GM19467 (cell line): ENCODE results near the gene ERICH6B.

Source experiments
- ATAC-seq: cut with Tn5 transposase; IDR thresholded peaks from one replicate; pipeline ENCODE4 v1.9.1; 2021; ENCODE audit warnings: mild to moderate bottlenecking, moderate library complexity; ENCODE audit not compliant: unreplicated experiment

The ERICH6B gene

DNA sequence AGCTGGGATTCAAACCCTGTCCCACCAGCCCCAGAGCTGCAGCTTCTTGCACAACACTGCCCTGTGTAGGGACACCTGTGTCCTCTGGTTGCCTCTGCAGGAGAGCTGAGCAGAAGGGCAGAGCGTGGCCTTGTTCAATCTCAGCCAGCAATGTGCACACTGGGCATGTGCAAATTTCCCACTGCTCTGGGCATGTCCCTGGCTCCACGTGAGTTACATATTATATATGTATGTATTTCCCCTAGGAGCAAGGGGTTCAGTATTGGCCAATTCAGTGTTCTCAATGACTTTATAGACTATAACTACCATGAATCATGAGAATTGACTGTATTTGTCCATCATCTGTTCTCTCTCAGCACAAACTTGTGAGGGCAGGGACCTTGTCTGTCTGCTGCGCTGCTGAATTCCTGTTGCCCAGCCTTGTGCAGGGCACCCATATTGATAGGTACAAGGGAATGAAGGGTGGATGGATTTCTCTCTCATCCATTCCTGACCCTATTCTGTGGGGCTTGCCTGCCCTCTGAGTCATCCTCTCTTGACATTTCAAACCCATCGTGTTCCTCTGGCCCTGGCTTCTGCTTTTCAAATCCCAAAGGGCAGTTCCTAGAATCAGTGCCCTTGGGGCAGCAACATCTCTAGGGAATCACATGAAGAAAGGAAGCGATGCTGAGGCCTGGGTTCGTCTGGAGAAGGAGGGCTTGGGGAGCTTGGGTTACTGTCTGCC is 69.7 kb downstream of the ERICH6B start:
- ATAC-seq = no peak

DNA sequence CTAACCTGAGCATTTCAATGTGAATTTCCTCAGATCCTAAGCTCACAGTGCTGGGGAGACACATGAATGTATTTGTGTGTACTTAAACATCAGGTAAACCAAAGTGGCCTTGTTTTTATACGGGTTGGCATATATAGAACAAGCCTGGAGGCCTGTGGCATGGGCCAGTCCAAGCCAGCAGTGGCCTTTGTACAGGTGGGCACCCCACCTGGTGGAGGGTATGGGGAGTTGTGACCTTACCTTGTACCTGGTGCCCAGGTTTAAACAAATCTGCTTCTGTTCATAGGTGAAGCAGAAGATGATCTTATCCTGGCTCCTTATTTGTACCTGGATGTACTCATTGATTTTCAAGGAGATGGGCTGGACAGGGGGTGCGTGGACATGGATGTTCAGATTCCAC is 71.0 kb downstream of the ERICH6B start:
- no peak for ATAC-seq

GRCh38 chr13:45542878-45543277 is 72.7 kb downstream of the ERICH6B start:
- no peak for ATAC-seq

DNA sequence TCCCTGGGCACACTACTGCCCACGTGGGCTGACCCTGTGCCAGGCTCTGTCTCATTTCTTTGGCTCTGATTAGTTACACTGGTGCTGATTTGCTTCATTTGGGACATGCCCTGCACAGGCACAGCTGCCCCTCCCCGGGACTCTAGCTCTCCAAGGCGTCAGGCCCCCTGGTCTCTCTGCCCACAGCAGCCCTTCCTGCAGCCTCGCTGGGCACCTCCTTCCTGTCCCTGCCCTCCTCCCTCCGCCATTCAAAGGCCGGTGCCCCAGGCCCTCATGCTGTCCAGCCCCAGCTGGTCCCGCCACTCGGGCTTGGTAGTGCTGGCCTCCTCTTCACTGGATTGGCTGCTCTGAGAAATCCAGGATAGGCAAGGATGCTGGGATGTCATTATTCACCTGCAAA is 73.1 kb downstream of the ERICH6B start:
- ATAC-seq = no peak

GRCh38 chr13:45541806-45542205 is 73.7 kb downstream of the ERICH6B start:
- no peak for ATAC-seq

DNA sequence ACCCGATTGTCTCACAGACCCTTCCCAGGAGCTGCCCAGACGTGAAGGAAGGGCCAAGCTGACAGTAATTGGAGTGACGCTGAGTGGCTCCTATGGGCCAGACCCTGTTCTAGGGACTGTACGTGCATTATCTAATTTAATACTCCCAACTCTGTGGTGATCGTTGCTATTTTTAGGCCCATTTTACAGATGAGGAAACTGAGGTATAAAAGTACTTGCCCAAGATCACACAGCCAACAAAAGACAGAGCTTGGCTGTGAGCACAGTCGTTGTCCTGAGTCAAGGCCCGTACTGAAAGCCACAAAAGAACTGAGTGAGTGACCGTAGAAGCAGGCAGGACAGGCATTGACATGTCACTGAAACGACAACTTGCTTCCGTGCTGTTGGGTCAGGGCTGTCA is 74.7 kb downstream of the ERICH6B start:
- no peak for ATAC-seq

DNA sequence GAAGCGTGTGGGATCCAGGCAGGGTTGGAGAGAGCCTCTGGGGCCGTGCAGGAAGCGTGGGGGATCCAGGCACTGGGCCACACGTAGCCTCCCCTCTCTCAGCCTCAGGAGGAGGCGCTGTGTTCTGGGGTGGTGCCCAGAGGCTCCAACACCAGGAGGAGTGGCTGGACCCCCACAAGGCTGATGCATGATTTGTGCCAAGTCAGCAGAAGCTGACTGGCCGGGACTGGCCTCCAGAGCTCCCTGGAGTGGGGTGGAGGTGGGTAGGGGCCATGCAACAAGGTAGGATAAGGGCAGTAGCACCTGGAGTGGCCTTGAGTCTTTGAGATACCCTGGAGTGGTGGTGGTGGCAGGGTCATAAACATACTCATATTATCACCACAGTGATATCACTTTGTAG is 75.3 kb downstream of the ERICH6B start:
- ATAC-seq = no peak

DNA sequence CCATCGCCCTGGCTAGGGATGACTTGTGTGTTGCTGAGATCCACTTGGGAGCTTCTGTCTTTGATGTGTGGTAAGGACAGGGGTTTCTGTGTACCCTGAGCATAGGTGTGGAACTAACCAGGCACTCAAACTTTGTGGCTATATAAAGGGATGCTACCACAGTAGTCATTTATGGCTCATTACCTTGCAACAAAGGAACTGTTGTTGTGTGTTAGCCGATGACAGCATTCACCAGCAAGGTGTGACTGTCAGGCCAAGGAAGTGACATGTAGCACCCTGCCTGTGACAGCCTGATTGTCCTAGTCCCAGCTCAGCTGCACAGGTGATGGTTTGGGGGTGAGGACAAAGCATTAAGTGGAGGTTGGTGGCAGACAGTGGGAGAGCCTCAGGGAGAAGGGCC is 77.2 kb downstream of the ERICH6B start:
- no peak for ATAC-seq

GRCh38 chr13:45537516-45537915 is 78.0 kb downstream of the ERICH6B start:
- no peak for ATAC-seq

- no peak for ATAC-seq
These were observed 79.3 kb downstream of the ERICH6B start for GRCh38 chr13:45536224-45536623.

- ATAC-seq = no peak
These were observed 80.9 kb downstream of the ERICH6B start for GRCh38 chr13:45534604-45535003.

DNA sequence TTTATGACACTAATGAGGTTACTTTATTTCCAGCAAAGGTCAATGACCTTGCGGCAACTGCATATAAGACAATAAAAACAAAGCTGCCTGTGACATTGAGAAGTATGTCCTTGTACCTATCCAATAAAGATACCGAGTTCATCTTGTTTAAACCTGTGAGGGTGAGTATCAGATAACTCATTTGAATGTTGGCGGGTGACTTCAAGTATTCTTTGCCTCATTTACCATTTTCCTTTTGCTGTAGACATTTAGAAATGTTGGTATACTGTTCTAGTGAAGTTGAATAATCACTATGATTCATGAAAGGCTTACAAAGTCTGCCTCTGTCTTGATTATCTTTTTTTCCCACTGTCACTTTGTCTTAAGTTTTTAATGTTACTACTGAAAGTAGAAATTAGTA is 85.8 kb downstream of the ERICH6B start:
- ATAC-seq = no peak

DNA sequence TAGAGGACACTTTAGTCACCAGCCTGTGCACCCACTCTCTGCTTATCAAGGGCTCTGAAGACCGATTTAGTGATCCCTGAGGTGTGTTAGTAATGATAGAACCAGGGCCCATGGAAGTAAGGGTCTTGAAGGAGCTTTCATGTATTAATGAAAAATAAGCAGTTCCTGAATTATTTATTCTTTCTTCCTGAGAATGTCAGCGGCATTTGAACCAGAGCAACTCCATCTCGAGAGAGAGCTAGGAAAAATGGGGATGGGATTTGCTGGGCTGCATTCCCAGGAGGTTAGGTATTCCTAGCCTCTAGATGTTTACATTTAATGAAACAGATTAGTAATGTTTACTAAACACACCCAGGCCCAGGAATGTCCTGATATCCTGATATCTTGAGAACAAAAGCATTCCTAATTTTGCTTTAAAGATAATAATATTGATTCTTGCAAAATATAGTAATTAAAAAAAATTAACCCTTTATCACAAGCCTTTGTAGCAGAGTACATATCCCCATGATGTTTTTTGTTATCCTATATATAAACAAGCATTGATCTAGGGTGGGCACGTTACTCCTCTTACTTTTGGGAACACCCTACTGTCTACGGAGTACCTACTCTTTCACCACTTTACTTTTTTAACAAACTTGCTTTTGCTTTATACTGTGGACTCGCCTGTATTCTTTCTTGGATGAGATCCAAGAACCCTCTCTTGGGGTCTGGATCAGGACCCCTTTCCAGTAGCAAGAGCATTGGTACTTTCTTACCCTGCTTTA is 87.7 kb downstream of the ERICH6B start:
- ATAC-seq = no peak

GRCh38 chr13:45522571-45522970 is 93.0 kb downstream of the ERICH6B start:
- no peak for ATAC-seq

GRCh38 chr13:45521297-45521696 is 94.2 kb downstream of the ERICH6B start:
- ATAC-seq = no peak

- no peak for ATAC-seq
These were observed 96.0 kb downstream of the ERICH6B start for GRCh38 chr13:45519493-45519892.

- no peak for ATAC-seq
These were observed 96.9 kb downstream of the ERICH6B start for GRCh38 chr13:45518525-45519245.

DNA sequence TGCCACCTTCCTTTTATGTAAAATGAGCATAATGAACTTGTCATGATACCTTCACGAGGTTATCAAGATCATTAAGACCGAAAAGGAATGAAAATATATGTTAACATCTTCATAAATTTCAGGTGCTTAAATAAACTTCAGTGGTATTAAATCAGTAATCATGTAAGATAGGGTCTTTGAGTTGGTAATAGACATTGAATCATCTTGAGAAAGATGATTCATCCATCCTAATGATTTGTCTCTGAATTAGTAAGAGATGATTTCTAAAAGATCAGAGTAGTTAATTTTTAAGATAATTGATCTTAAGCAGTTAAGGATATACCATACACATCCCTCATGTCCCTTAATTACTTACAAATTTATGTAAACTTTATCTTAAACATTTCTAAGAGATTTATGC is 98.8 kb downstream of the ERICH6B start:
- ATAC-seq = no peak

DNA sequence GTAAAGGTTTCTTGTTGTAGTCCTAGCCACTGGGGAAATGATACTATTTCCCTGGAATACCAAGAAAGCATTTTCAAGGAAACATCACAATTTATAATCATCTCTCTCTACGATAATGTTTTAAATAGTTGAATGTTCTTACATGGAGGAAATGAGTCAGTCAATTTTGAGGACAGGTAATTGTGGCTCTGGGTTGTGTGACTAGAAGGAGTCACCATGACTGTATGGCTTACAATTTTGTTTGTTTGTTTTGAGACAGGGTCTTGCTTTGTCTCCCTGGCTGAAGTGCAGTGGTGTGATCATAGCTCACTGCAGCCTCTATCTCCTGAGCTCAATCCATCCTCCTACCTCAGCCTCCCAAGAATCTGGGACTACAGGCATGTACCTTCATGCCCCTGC is 103.4 kb downstream of the ERICH6B start:
- ATAC-seq = no peak

GRCh38 chr13:45511310-45512097 is 104.0 kb downstream of the ERICH6B start:
- ATAC-seq = no peak

DNA sequence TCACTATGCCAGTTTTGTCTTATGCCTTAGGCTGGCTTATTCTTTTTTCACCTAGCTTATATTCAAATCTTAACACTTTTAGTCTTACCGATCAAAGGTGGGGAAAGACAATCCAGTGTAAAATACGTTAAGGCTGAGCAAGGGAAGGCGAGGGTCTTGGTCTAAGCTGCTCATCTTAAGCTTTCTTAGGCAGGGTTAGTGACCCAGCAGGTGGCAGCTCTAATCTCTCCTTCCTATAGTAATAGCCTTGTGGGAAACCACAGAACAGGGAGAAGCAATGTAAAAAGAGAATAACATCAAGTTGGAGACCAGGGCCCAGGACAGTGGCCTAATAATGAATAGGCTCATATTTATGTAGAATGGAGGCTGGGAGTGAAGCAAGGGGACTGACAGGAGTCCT is 104.9 kb downstream of the ERICH6B start:
- ATAC-seq = no peak
